IMR-90 (cell line): ENCODE measurements around the gene FAM216B. TPM values are rescaled to one million over a fixed set of nuclear protein-coding genes. Genes with fewer than 3 reads are reported as not detected.
A peak's percentile ranks its signal among the peaks of the same experiment; 100 is the strongest.
"Not testable (repeated sequence)": the region's sequence is repeated elsewhere in the genome, so short reads cannot be mapped to it uniquely, and the experiment has no call there.

Source experiments
- ATAC-seq: fragments of 200-7000 bp; cut with Tn5 transposase; 2 replicates; pipeline ENCODE4 v1.9.1; 2020; ENCODE audit warnings: low read depth, mild to moderate bottlenecking, moderate library complexity
- BruUV-seq: library from RNA; stranded (reverse); fragments of 400-500 nt; replicated peaks from 2 replicates; lab custom pipeline; 2021; lab: Mats Ljungman, UMichigan
- CTCF ChIA-PET: fragments of 300-600 bp; formaldehyde crosslinking; extraction: SDS; loops from one replicate; lab custom pipeline; 2021; ENCODE audit warnings: antibody characterized with exemption; lab: Yijun Ruan, JAX
- POLR2A ChIA-PET: fragments of 300-600 bp; sonication (Branson Sonifier 250); formaldehyde crosslinking; loops from one replicate; lab custom pipeline; 2022; ENCODE audit warnings: antibody characterized with exemption; ENCODE audit not compliant: unreplicated experiment; lab: Charles Lee
- DNase-seq: peaks from one replicate; pipeline ENCODE4 v3.0.0; 2013
- H2AFZ ChIP-seq: replicated peaks from 2 replicates; pipeline ENCODE3; 2013; ENCODE audit warnings: low read length, mild to moderate bottlenecking; ENCODE audit not compliant: poor library complexity
- H2AK5ac ChIP-seq: 2 replicates; pipeline ENCODE4 v1.6.1; 2013; ENCODE audit warnings: low read depth, low read length, inconsistent platforms
- H2AK9ac ChIP-seq: replicated peaks from 2 replicates; pipeline ENCODE3; 2013; ENCODE audit warnings: mild to moderate bottlenecking, low read depth, low read length, moderate library complexity; ENCODE audit not compliant: poor library complexity
- H2BK120ac ChIP-seq: 2 replicates; pipeline ENCODE4 v1.6.1; 2013; ENCODE audit warnings: low read depth, low read length, inconsistent platforms
- H2BK15ac ChIP-seq: 3 replicates; pipeline ENCODE4 v1.6.1; 2013; ENCODE audit warnings: low read depth, low read length, inconsistent platforms
- H2BK20ac ChIP-seq: 2 replicates; pipeline ENCODE4 v1.6.1; 2013; ENCODE audit warnings: low read depth, mild to moderate bottlenecking, inconsistent platforms, low read length, moderate library complexity
- H2BK5ac ChIP-seq: 2 replicates; pipeline ENCODE4 v1.6.1; 2013; ENCODE audit warnings: mild to moderate bottlenecking, low read depth, low read length, inconsistent platforms; ENCODE audit not compliant: poor library complexity, severe bottlenecking
- H3K14ac ChIP-seq: replicated peaks from 2 replicates; pipeline ENCODE4 v1.6.1; 2013; ENCODE audit warnings: low read depth, low read length, inconsistent platforms
- H3K18ac ChIP-seq: 2 replicates; pipeline ENCODE4 v1.6.1; 2013; ENCODE audit warnings: low read depth, low read length, control low read depth
- H3K23ac ChIP-seq: 2 replicates; pipeline ENCODE4 v1.6.1; 2013; ENCODE audit warnings: low read depth, low read length, inconsistent platforms
- H3K27ac ChIP-seq: 2 replicates; pipeline ENCODE4 v1.5.1; 2013; ENCODE audit warnings: mild to moderate bottlenecking, control low read depth, low read length; ENCODE audit not compliant: insufficient read depth
- H3K27me3 ChIP-seq: 2 replicates; pipeline ENCODE4 v1.6.1; 2013; ENCODE audit warnings: low read length; ENCODE audit not compliant: control insufficient read depth, insufficient read depth
- H3K36me3 ChIP-seq: 2 replicates; pipeline ENCODE4 v1.6.1; 2013; ENCODE audit warnings: low read length, mixed read lengths; ENCODE audit not compliant: control insufficient read depth, insufficient read depth
- H3K4ac ChIP-seq: 2 replicates; pipeline ENCODE4 v1.6.1; 2013; ENCODE audit warnings: low read depth, low read length, inconsistent platforms
- H3K4me1 ChIP-seq: 2 replicates; pipeline ENCODE4 v1.6.1; 2013; ENCODE audit warnings: low read length, mixed read lengths; ENCODE audit not compliant: control insufficient read depth, insufficient read depth
- H3K4me2 ChIP-seq: 2 replicates; pipeline ENCODE4 v1.6.1; 2013; ENCODE audit warnings: low read depth, mild to moderate bottlenecking, control low read depth, low read length, moderate library complexity
- H3K4me3 ChIP-seq: 2 replicates; pipeline ENCODE4 v1.5.1; 2013; ENCODE audit warnings: low read depth, mild to moderate bottlenecking, control low read depth, low read length, moderate library complexity; ENCODE audit not compliant: insufficient read depth
- H3K56ac ChIP-seq: 2 replicates; pipeline ENCODE4 v1.6.1; 2013; ENCODE audit warnings: low read length, inconsistent platforms; ENCODE audit not compliant: insufficient read depth; ENCODE audit errors: extremely low read depth
- H3K79me1 ChIP-seq, 2 experiments: 2 replicates each; pipeline ENCODE4 v1.6.1; 2013; ENCODE audit warnings: low read length in 2 of 2, inconsistent platforms in 1 of 2, low read depth in 1 of 2
- H3K9ac ChIP-seq: 2 replicates; pipeline ENCODE4 v1.6.1; 2013; ENCODE audit warnings: low read depth, low read length, control low read depth
- H3K9me1 ChIP-seq: 2 replicates; pipeline ENCODE4 v1.6.1; 2013; ENCODE audit warnings: low read length, inconsistent platforms; ENCODE audit not compliant: insufficient read depth
- H3K9me3 ChIP-seq: 2 replicates; pipeline ENCODE4 v1.6.1; 2013; ENCODE audit warnings: low read length; ENCODE audit not compliant: control insufficient read depth, insufficient read depth
- H4K20me1 ChIP-seq: 2 replicates; pipeline ENCODE4 v1.6.1; 2013; ENCODE audit warnings: low read length, inconsistent platforms; ENCODE audit not compliant: insufficient read depth
- H4K5ac ChIP-seq: 2 replicates; pipeline ENCODE4 v1.6.1; 2013; ENCODE audit warnings: mild to moderate bottlenecking, low read depth, low read length, control low read depth
- H4K8ac ChIP-seq, 2 experiments: 2 replicates each; pipeline ENCODE4 v1.6.1; 2013; ENCODE audit warnings: low read depth in 2 of 2, low read length in 2 of 2, control low read depth in 1 of 2, inconsistent platforms in 1 of 2
- H4K91ac ChIP-seq: 2 replicates; pipeline ENCODE4 v1.6.1; 2013; ENCODE audit warnings: low read depth, low read length, inconsistent platforms; ENCODE audit not compliant: insufficient read depth
- CTCF ChIP-seq: conservative IDR thresholded peaks from 2 replicates; pipeline ENCODE4 v1.5.1; 2012; ENCODE audit warnings: mild to moderate bottlenecking, low read depth, low read length, improper control_type of control experiment
- MAZ ChIP-seq: IDR thresholded peaks from 2 replicates; pipeline ENCODE4 v1.6.1; 2012; ENCODE audit warnings: low read depth, mild to moderate bottlenecking, low read length, improper control_type of control experiment, moderate library complexity, borderline replicate concordance
- WGBS, 2 experiments: methylation state at CpG; one replicate each; pipeline versions ENCODE4 v1.1.5 to v1.1.7; 2013; ENCODE audit warnings: missing lambda C conversion rate in 2 of 2; ENCODE audit not compliant: insufficient read length in 1 of 2; ENCODE audit errors: extremely low coverage in 2 of 2; 5-methylcytosine and 5-hydroxymethylcytosine counted together
- dilution Hi-C: fragments of 300-500 bp; cut with HindIII; formaldehyde crosslinking; loops from one replicate; pipeline ENCODE4 v1.14.3; 2018; ENCODE audit warnings: low sequenced_read_pairs; ENCODE audit not compliant: unreplicated experiment
- in situ Hi-C: fragments of 300-500 bp; cut with MboI; formaldehyde crosslinking; loops from 3 replicates; pipeline ENCODE4 v1.14.3; 2019; ENCODE audit warnings: low sequenced_read_pairs, inconsistent platforms, mixed read lengths
- intact Hi-C: fragments of 100-400 bp; cut with micrococcal nuclease; formaldehyde crosslinking; loops from 2 replicates; pipeline ENCODE4 v1.10.0; 2022
- polyA plus RNA-seq, 3 experiments: library from polyadenylated mRNA; depleted of rRNA; stranded (reverse); fragments of >200 nt; gene quantifications; 2 replicates each; pipeline ENCODE4 v1.2.3, GENCODE V29; 2012; ENCODE audit warnings: low replicate concordance in 1 of 3
- total RNA-seq: library from RNA; depleted of rRNA; stranded (reverse); fragments of >200 nt; gene quantifications from 2 replicates; pipeline ENCODE4 v1.2.3, GENCODE V29; 2012

The FAM216B gene
- total and polyA plus RNA-seq, 2 of the 4 experiments (the other 2 are of a cell fraction): not detected

- no peak overlapping the region for H4K91ac ChIP-seq
- no peak overlapping the region for H3K14ac ChIP-seq
- dilution Hi-C loops (no loop called here), in situ Hi-C loops (no loop called here), intact Hi-C loops (no loop called here)
- no peaks in the 10 kb centered on the region for H3K4me1 ChIP-seq
- no peaks in the 10 kb centered on the region for H3K36me3 ChIP-seq
- H3K27me3 ChIP-seq: no peaks in the 10 kb centered on the region
- no peak overlapping the region for H3K4ac ChIP-seq
- no CpG with 5 or more reads among the region's 3 CpGs for WGBS, 2 experiments
- ChIA-PET POLR2A (no interaction called here), CTCF (no interaction called here)
- H3K4me2 ChIP-seq: no peak overlapping the region
- H3K27ac ChIP-seq: no peak overlapping the region
- H2BK5ac ChIP-seq: no peak overlapping the region
- no peaks in the 10 kb centered on the region for H3K9me3 ChIP-seq
- no TSS peak for BruUV-seq
- no peaks in the 10 kb centered on the region for H4K20me1 ChIP-seq
- no peak overlapping the region for H2AK5ac ChIP-seq
- no peak overlapping the region for H3K18ac ChIP-seq
- DNase-seq: no peak
- no peak overlapping the region for H2BK120ac ChIP-seq
- no peak overlapping the region for H2BK20ac ChIP-seq
- 0 out of 2 replicates have a peak, but pooled peaks have one; percentile 12 for TF ChIP-seq CTCF
- TF ChIP-seq MAZ: no peak
- H2AK9ac ChIP-seq: no peak overlapping the region
- H3K23ac ChIP-seq: no peak overlapping the region
- H3K56ac ChIP-seq: no peak overlapping the region
- H4K5ac ChIP-seq: no peak overlapping the region
- H4K8ac ChIP-seq: no peak overlapping the region
- no peak overlapping the region for H3K9ac ChIP-seq
- no peaks in the 10 kb centered on the region for H3K79me1 ChIP-seq
- no peaks in the 10 kb centered on the region for H3K9me1 ChIP-seq
- no peak overlapping the region for H3K4me3 ChIP-seq
- ATAC-seq: no peak
- H2AFZ ChIP-seq: no peak overlapping the region
- no peak overlapping the region for H2BK15ac ChIP-seq
These were observed 11.7 kb upstream of the FAM216B start for GRCh38 chr13:42769650-42770049.

- H3K9ac ChIP-seq: not testable (repeated sequence)
- peak; percentile 35 for DNase-seq
These were observed 4.8 kb upstream of the FAM216B start for GRCh38 chr13:42776558-42776957.

More at GRCh38 chr13:42776558-42776957, 4.8 kb upstream of the FAM216B start:
- in situ Hi-C loops, H3K27me3 ChIP-seq, H3K79me1 ChIP-seq, H2BK20ac ChIP-seq, intact Hi-C loops, dilution Hi-C loops, H3K9me1 ChIP-seq, H3K9me3 ChIP-seq, H2BK5ac ChIP-seq, H2AK9ac ChIP-seq, CTCF ChIA-PET, H3K4me3 ChIP-seq, H3K14ac ChIP-seq, H2BK120ac ChIP-seq, H3K23ac ChIP-seq, H3K56ac ChIP-seq, H2BK15ac ChIP-seq, H4K20me1 ChIP-seq, BruUV-seq, H3K36me3 ChIP-seq, H3K4me1 ChIP-seq: not testable (repeated sequence)
- H4K5ac ChIP-seq: peak overlapping the region; percentile 33; the same call in 1 of the 2 replicates
- peak overlapping the region; percentile 54; the same call in 1 of the 2 replicates for H3K4me2 ChIP-seq
- H3K18ac ChIP-seq: peak overlapping the region; percentile 71; the same call in 1 of the 2 replicates
- H4K91ac ChIP-seq: peak overlapping the region; percentile 61; the same call in 1 of the 2 replicates
- H2AK5ac ChIP-seq: peak overlapping the region; percentile 60; the same call in 1 of the 2 replicates
- WGBS, 2 experiments: 70% methylated on average over 3 of the region's 6 CpGs; no CpG with 5 or more reads in 1 of the 2 experiments
- peak overlapping the region; percentile 71 for H2AFZ ChIP-seq
- H3K4ac ChIP-seq: 0 out of 2 replicates have a peak overlapping the region, but pooled peaks have one; percentile 56
- H4K8ac ChIP-seq: peak overlapping the region; percentile 51 to 76; a peak in 2 of 4 replicates
- POLR2A ChIA-PET: interaction anchor here (0.6 kb wide), 1 partner anchor 8 kb away, joined by 3 read pairs; no protein-coding TSS in a partner anchor
- ATAC-seq: peak; percentile 64
- peak overlapping the region; percentile 26; the same call in 1 of the 2 replicates for H3K27ac ChIP-seq
